A673 (cell line): ENCODE data around the gene TXNDC5. TPM values are rescaled to one million over a fixed set of nuclear protein-coding genes. Genes with fewer than 3 reads are reported as not detected.
A peak's percentile ranks its signal among the peaks of the same experiment; 100 is the strongest.
"Not testable (repeated sequence)": the region's sequence is repeated elsewhere in the genome, so short reads cannot be mapped to it uniquely, and the experiment has no call there.

Experiments
- BruUV-seq: library from RNA; stranded (reverse); fragments of 400-500 nt; replicated peaks from 2 replicates; lab custom pipeline; 2021; lab: Mats Ljungman, UMichigan
- CTCF ChIA-PET: fragments of 300-600 bp; sonication (Branson Sonifier 250); formaldehyde crosslinking; loops from one replicate; lab custom pipeline; 2022; ENCODE audit warnings: antibody characterized with exemption; lab: Charles Lee
- POLR2A ChIA-PET: fragments of 300-600 bp; sonication (Branson Sonifier 250); formaldehyde crosslinking; loops from one replicate; lab custom pipeline; 2022; ENCODE audit warnings: antibody characterized with exemption; ENCODE audit not compliant: low non-redundant PET; lab: Charles Lee
- DNase-seq: peaks from one replicate; pipeline ENCODE4 v3.0.0-alpha.2; 2015; ENCODE audit warnings: low spot score
- H3K27ac ChIP-seq: fragments of 200-600 bp; sonication (generic); 2 replicates; pipeline ENCODE4 v1.5.1; 2016; ENCODE audit warnings: mixed run types, low read depth, mild to moderate bottlenecking, mixed read lengths, antibody characterized with exemption, low read length; ENCODE audit not compliant: poor library complexity, severe bottlenecking
- H3K27me3 ChIP-seq: fragments of 200-600 bp; sonication (generic); replicated peaks from 2 replicates; pipeline ENCODE4 v1.6.1; 2017; ENCODE audit warnings: mixed run types, low read depth, mild to moderate bottlenecking, mixed read lengths, antibody characterized with exemption, low read length; ENCODE audit not compliant: insufficient read depth, poor library complexity
- H3K36me3 ChIP-seq: fragments of 200-600 bp; sonication (generic); 2 replicates; pipeline ENCODE4 v1.6.1; 2016; ENCODE audit warnings: mixed run types, mild to moderate bottlenecking, mixed read lengths, antibody characterized with exemption, low read length; ENCODE audit not compliant: insufficient read depth, poor library complexity, severe bottlenecking
- H3K4me1 ChIP-seq: fragments of 200-600 bp; sonication (generic); 2 replicates; pipeline ENCODE4 v1.6.1; 2017; ENCODE audit warnings: mixed run types, mild to moderate bottlenecking, mixed read lengths, antibody characterized with exemption, low read length; ENCODE audit not compliant: insufficient read depth, poor library complexity, severe bottlenecking
- H3K4me3 ChIP-seq: fragments of 200-600 bp; sonication (generic); 2 replicates; pipeline ENCODE4 v1.5.1; 2016; ENCODE audit warnings: low read depth, mixed run types, mild to moderate bottlenecking, mixed read lengths, low read length; ENCODE audit not compliant: poor library complexity, severe bottlenecking
- H3K9me3 ChIP-seq: fragments of 200-600 bp; sonication (generic); 2 replicates; pipeline ENCODE4 v1.6.1; 2016; ENCODE audit warnings: mixed run types, low read depth, mild to moderate bottlenecking, mixed read lengths, antibody characterized with exemption, low read length; ENCODE audit not compliant: poor library complexity, severe bottlenecking
- CTCF ChIP-seq: fragments of 300-800, 200-600 bp; sonication (generic); conservative IDR thresholded peaks from 2 replicates; pipeline ENCODE4 v1.5.1; 2017; ENCODE audit warnings: low read depth, mild to moderate bottlenecking, antibody characterized with exemption, low read length, moderate library complexity, mixed read lengths
- EZH2 ChIP-seq: fragments of 200-600 bp; sonication (generic); IDR thresholded peaks from 2 replicates; pipeline ENCODE4 v1.6.1; 2017; ENCODE audit warnings: borderline replicate concordance, low read depth, mild to moderate bottlenecking, mixed read lengths, antibody characterized with exemption, low read length; ENCODE audit not compliant: poor library complexity, severe bottlenecking
- intact Hi-C: fragments of 100-400 bp; cut with micrococcal nuclease; formaldehyde crosslinking; loops from one replicate; pipeline ENCODE4 v1.10.0; 2022; ENCODE audit not compliant: unreplicated experiment
- total RNA-seq: library from RNA; stranded (reverse); gene quantifications from 2 replicates; pipeline ENCODE4 v1.2.3, GENCODE V29; 2021

Gene TXNDC5
- total RNA-seq, 1 experiment from 2014 or later: 134 TPM

DNA sequence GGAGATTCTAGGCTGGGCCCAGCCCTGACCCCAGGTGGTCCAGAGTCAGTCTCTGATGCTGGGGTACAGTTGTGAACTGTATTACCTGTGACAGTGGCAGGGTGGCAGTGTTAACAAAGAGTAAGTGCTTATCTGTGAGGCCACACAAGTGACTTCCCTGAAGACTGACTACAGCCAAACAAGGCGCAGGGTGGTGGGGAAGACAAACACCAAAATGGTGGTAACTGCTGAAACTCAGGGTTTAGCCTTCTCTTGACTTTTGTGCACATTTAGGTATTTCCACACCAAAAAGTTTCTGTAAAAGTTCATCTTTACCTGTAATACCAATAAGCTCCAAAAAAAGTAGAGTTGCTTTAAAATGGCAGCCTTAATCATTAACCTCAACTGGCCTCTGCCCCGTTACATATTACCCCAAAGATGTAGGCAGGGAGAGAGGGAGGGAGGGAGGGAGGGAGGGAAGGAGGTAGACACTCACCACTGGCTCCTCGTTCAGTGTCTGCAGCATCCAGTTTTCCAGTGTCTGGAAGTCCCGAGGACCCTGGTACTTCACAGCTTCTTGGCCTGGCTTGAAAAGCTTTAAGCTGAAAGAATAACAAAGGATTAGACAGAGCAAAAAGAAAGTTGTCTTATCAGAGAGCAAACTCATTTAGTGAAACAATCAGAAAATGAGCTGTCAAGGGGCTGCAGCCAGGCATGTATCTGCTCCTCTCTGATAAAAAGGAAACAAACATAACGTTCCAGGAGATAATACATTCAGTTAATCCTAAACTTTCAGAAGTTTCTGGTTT lies 11.3 kb downstream of the TXNDC5 start:
- POLR2A ChIA-PET: interaction anchor here (0.5 kb wide), 1 partner anchor 160 kb away, joined by 3 read pairs; no protein-coding TSS in a partner anchor
- intact Hi-C loops: loop anchor here (10.0 kb wide), 1 partner anchor 174 kb away; the partner anchor contains the start of gene BMP6
- Histone ChIP-seq H3K27me3 (no peaks in the 10 kb centered on the region), H3K4me1 (no peaks in the 10 kb centered on the region), H3K36me3 (peaks cover 95% of the 10 kb centered on the region), H3K4me3 (no peak overlapping the region), H3K27ac (no peak overlapping the region), H3K9me3 (no peaks in the 10 kb centered on the region)
- TF ChIP-seq CTCF: 0 out of 2 replicates have a peak, but pooled peaks have one; percentile 24
- no peak for TF ChIP-seq EZH2
- no peak for DNase-seq
- BruUV-seq: no TSS peak
- CTCF ChIA-PET: no interaction called here

GRCh38 chr6:7898193-7898586 lies 12.4 kb downstream of the TXNDC5 start:
- H3K4me3 ChIP-seq, DNase-seq, POLR2A ChIA-PET, H3K27ac ChIP-seq, H3K9me3 ChIP-seq, CTCF ChIA-PET, H3K27me3 ChIP-seq, BruUV-seq, H3K4me1 ChIP-seq: not testable (repeated sequence)
- H3K36me3 ChIP-seq: peaks cover 96% of the 10 kb centered on the region
- intact Hi-C loops: loop anchor here (10.0 kb wide), 1 partner anchor 173 kb away; the partner anchor contains the start of gene BMP6

DNA sequence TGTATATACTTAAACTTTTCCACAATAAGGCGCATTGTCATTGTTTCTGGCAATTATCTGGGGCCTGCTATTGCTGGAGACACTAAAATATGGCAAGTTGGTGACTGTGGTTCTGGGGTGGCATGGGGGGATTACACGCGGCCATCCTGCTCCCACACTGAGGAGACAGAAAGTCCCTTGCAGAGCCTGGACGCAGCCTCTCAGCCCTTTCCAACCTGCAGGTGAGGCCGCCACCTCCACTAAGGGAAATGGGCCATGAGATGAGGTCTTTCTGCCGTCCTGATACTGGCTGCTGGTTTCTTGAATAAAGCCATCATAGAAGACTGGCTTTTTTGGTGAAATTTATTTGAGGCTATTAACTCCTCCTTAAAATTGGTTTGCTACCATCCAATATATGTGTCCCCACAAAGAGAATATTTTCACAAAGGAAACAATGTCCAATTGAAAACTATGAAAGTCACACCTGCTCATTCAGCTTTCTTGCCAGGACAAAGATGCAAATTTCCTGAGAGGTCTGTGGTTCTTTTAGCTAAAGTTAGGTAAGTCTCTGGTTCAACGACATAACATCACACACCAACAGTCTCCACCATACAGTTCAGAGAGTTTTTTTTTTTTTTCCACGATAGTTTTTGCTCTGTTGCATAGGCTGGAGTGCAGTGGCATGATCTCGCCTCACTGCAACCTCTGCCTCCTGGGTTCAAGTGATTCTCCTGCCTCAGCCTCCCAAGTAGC lies 13.0 kb downstream of the TXNDC5 start:
- TF ChIP-seq CTCF (no peak), EZH2 (no peak)
- peaks cover 95% of the 10 kb centered on the region for H3K36me3 ChIP-seq
- DNase-seq: no peak
- H3K27ac ChIP-seq: no peak overlapping the region
- no TSS peak for BruUV-seq
- no peak overlapping the region for H3K4me3 ChIP-seq
- H3K27me3 ChIP-seq: no peaks in the 10 kb centered on the region
- H3K4me1 ChIP-seq: no peaks in the 10 kb centered on the region
- ChIA-PET CTCF (no interaction called here), POLR2A (no interaction called here)
- no peaks in the 10 kb centered on the region for H3K9me3 ChIP-seq
- intact Hi-C loops: loop anchor here (10.0 kb wide), 1 partner anchor 173 kb away; the partner anchor contains the start of gene BMP6
